WTC11 (cell line): ENCODE data around the gene NTN4. TPM values are rescaled to one million over a fixed set of nuclear protein-coding genes. Genes with fewer than 3 reads are reported as not detected.
"Not testable (repeated sequence)": the region's sequence is repeated elsewhere in the genome, so short reads cannot be mapped to it uniquely, and the experiment has no call there.

Source experiments
- ATAC-seq: fragments of 200-7000 bp; cut with Tn5 transposase; 2 replicates; pipeline ENCODE4 v1.10.0; 2021; ENCODE audit warnings: mild to moderate bottlenecking, moderate library complexity
- CTCF ChIA-PET: fragments of 300-600 bp; sonication (Branson Sonifier 250); formaldehyde crosslinking; loops from one replicate; lab custom pipeline; 2021; ENCODE audit warnings: antibody characterized with exemption; lab: Charles Lee
- POLR2A ChIA-PET: fragments of 350-600 bp; sonication (Branson Sonifier 250); formaldehyde crosslinking; loops from one replicate; lab custom pipeline; 2021; ENCODE audit warnings: antibody characterized with exemption; lab: Charles Lee
- DNase-seq: peaks from one replicate; pipeline ENCODE4 v3.0.0; 2021; ENCODE audit warnings: low spot score
- H3K27ac Mint-ChIP-seq: 2 replicates; pipeline ENCODE4 v1.8.0; 2021; ENCODE audit warnings: mixed read lengths
- H3K27me3 Mint-ChIP-seq: 2 replicates; pipeline ENCODE4 v1.8.0; 2021; ENCODE audit warnings: low read depth, mild to moderate bottlenecking, moderate library complexity, mixed read lengths
- H3K36me3 Mint-ChIP-seq: 2 replicates; pipeline ENCODE4 v1.8.0; 2021; ENCODE audit warnings: mixed read lengths
- H3K4me1 Mint-ChIP-seq: 2 replicates; pipeline ENCODE4 v1.8.0; 2022; ENCODE audit warnings: mixed read lengths
- H3K4me3 Mint-ChIP-seq: 2 replicates; pipeline ENCODE4 v1.8.0; 2021; ENCODE audit warnings: mild to moderate bottlenecking, moderate library complexity, mixed read lengths
- H3K9me3 Mint-ChIP-seq: 2 replicates; pipeline ENCODE4 v1.8.0; 2021; ENCODE audit warnings: mixed read lengths
- CBFB ChIP-seq: sonication (generic); formaldehyde crosslinking; IDR thresholded peaks from 2 replicates; pipeline ENCODE4 v1.8.1; 2022; ENCODE audit warnings: mild to moderate bottlenecking, low read depth, missing genetic modification reagents
- EMX1 ChIP-seq: fragments of 250-450 bp; sonication (Bioruptor Pico); IDR thresholded peaks from 2 replicates; pipeline ENCODE4 v1.8.0; 2021; ENCODE audit warnings: mild to moderate bottlenecking
- ESRRA ChIP-seq: sonication (generic); formaldehyde crosslinking; IDR thresholded peaks from 2 replicates; pipeline ENCODE4 v1.8.1; 2022; ENCODE audit warnings: mild to moderate bottlenecking, missing genetic modification reagents, borderline replicate concordance
- ETV6 ChIP-seq: sonication (generic); formaldehyde crosslinking; IDR thresholded peaks from 2 replicates; pipeline ENCODE4 v1.8.1; 2022; ENCODE audit warnings: mild to moderate bottlenecking, missing genetic modification reagents
- FOXK1 ChIP-seq: sonication (generic); formaldehyde crosslinking; IDR thresholded peaks from 2 replicates; pipeline ENCODE4 v1.8.0; 2022; ENCODE audit warnings: mild to moderate bottlenecking, moderate library complexity, missing genetic modification reagents
- GTF2I ChIP-seq: fragments of 250-450 bp; sonication (Bioruptor Pico); conservative IDR thresholded peaks from 2 replicates; pipeline ENCODE4 v1.4.0; 2021; ENCODE audit warnings: mild to moderate bottlenecking
- HMGA2 ChIP-seq: fragments of 250-450 bp; sonication (Bioruptor Pico); IDR thresholded peaks from 2 replicates; pipeline ENCODE4 v1.4.0; 2021; ENCODE audit warnings: mild to moderate bottlenecking, moderate library complexity
- OVOL2 ChIP-seq: fragments of 250-450 bp; sonication (Bioruptor Pico); IDR thresholded peaks from 2 replicates; pipeline ENCODE4 v1.9.0; 2021; ENCODE audit warnings: mild to moderate bottlenecking, borderline replicate concordance
- PRDM15 ChIP-seq: sonication (generic); formaldehyde crosslinking; IDR thresholded peaks from 2 replicates; pipeline ENCODE4 v1.8.0; 2022; ENCODE audit warnings: missing genetic modification reagents
- RELA ChIP-seq: sonication (generic); formaldehyde crosslinking; IDR thresholded peaks from 2 replicates; pipeline ENCODE4 v1.8.1; 2022; ENCODE audit warnings: missing genetic modification reagents, mild to moderate bottlenecking, borderline replicate concordance
- SOX15 ChIP-seq: fragments of 250-450 bp; sonication (Bioruptor Pico); IDR thresholded peaks from 2 replicates; pipeline ENCODE4 v1.9.0; 2021; ENCODE audit warnings: mild to moderate bottlenecking
- SP1 ChIP-seq: sonication (generic); formaldehyde crosslinking; conservative IDR thresholded peaks from 2 replicates; pipeline ENCODE4 v1.8.1; 2022; ENCODE audit warnings: missing genetic modification reagents
- ZBTB21 ChIP-seq: sonication (generic); formaldehyde crosslinking; IDR thresholded peaks from 2 replicates; pipeline ENCODE4 v1.8.1; 2023; ENCODE audit warnings: mild to moderate bottlenecking, missing genetic modification reagents, borderline replicate concordance
- ZNF232 ChIP-seq: sonication (generic); formaldehyde crosslinking; IDR thresholded peaks from 2 replicates; pipeline ENCODE4 v1.8.0; 2022; ENCODE audit warnings: mild to moderate bottlenecking, missing genetic modification reagents
- ZNF671 ChIP-seq: fragments of 250-450 bp; sonication (Bioruptor Pico); IDR thresholded peaks from 2 replicates; pipeline ENCODE4 v1.8.0; 2021; ENCODE audit warnings: mild to moderate bottlenecking
- total RNA-seq: library from RNA; stranded (reverse); gene quantifications from 3 replicates; pipeline ENCODE4 v1.2.3, GENCODE V29; 2021
- TF ChIP-seq, protein P1 (sequence below): fragments of 250-450 bp; sonication (Bioruptor Pico); IDR thresholded peaks from 2 replicates; pipeline ENCODE4 v1.9.0; 2021; ENCODE audit warnings: mild to moderate bottlenecking, borderline replicate concordance
- TF ChIP-seq, protein P2 (sequence below): sonication (generic); formaldehyde crosslinking; IDR thresholded peaks from 2 replicates; pipeline ENCODE4 v1.8.1; 2023; ENCODE audit warnings: mild to moderate bottlenecking, missing genetic modification reagents
- TF ChIP-seq, protein P3 (sequence below): sonication (generic); formaldehyde crosslinking; conservative IDR thresholded peaks from 2 replicates; pipeline ENCODE4 v1.8.1; 2022; ENCODE audit warnings: mild to moderate bottlenecking, missing genetic modification reagents

The NTN4 gene
- total RNA-seq, 1 experiment from 2014 or later = 2.7 TPM

GRCh38 chr12:95658386-95658785 is 132.2 kb downstream of the NTN4 start:
- peaks cover 4% of the 10 kb centered on the region for H3K36me3 Mint-ChIP-seq
- TF ChIP-seq, protein P1, sequence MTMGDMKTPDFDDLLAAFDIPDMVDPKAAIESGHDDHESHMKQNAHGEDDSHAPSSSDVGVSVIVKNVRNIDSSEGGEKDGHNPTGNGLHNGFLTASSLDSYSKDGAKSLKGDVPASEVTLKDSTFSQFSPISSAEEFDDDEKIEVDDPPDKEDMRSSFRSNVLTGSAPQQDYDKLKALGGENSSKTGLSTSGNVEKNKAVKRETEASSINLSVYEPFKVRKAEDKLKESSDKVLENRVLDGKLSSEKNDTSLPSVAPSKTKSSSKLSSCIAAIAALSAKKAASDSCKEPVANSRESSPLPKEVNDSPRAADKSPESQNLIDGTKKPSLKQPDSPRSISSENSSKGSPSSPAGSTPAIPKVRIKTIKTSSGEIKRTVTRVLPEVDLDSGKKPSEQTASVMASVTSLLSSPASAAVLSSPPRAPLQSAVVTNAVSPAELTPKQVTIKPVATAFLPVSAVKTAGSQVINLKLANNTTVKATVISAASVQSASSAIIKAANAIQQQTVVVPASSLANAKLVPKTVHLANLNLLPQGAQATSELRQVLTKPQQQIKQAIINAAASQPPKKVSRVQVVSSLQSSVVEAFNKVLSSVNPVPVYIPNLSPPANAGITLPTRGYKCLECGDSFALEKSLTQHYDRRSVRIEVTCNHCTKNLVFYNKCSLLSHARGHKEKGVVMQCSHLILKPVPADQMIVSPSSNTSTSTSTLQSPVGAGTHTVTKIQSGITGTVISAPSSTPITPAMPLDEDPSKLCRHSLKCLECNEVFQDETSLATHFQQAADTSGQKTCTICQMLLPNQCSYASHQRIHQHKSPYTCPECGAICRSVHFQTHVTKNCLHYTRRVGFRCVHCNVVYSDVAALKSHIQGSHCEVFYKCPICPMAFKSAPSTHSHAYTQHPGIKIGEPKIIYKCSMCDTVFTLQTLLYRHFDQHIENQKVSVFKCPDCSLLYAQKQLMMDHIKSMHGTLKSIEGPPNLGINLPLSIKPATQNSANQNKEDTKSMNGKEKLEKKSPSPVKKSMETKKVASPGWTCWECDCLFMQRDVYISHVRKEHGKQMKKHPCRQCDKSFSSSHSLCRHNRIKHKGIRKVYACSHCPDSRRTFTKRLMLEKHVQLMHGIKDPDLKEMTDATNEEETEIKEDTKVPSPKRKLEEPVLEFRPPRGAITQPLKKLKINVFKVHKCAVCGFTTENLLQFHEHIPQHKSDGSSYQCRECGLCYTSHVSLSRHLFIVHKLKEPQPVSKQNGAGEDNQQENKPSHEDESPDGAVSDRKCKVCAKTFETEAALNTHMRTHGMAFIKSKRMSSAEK (CRISPR knock-in tag) = no peak
- TF ChIP-seq PRDM15 (CRISPR knock-in tag) (no peak), GTF2I (CRISPR knock-in tag) (no peak), ZNF232 (no peak), OVOL2 (CRISPR knock-in tag) (no peak), ESRRA (no peak), HMGA2 (CRISPR knock-in tag) (no peak), SP1 (CRISPR knock-in tag) (no peak), CBFB (CRISPR knock-in tag) (no peak), ETV6 (CRISPR knock-in tag) (no peak), FOXK1 (CRISPR knock-in tag) (no peak), ZNF671 (CRISPR knock-in tag) (no peak), EMX1 (CRISPR knock-in tag) (no peak), SOX15 (CRISPR knock-in tag) (no peak), ZBTB21 (no peak), RELA (CRISPR knock-in tag) (no peak)
- TF ChIP-seq, protein P2, sequence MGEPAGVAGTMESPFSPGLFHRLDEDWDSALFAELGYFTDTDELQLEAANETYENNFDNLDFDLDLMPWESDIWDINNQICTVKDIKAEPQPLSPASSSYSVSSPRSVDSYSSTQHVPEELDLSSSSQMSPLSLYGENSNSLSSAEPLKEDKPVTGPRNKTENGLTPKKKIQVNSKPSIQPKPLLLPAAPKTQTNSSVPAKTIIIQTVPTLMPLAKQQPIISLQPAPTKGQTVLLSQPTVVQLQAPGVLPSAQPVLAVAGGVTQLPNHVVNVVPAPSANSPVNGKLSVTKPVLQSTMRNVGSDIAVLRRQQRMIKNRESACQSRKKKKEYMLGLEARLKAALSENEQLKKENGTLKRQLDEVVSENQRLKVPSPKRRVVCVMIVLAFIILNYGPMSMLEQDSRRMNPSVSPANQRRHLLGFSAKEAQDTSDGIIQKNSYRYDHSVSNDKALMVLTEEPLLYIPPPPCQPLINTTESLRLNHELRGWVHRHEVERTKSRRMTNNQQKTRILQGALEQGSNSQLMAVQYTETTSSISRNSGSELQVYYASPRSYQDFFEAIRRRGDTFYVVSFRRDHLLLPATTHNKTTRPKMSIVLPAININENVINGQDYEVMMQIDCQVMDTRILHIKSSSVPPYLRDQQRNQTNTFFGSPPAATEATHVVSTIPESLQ (CRISPR knock-in tag) = no peak
- TF ChIP-seq, protein P3, sequence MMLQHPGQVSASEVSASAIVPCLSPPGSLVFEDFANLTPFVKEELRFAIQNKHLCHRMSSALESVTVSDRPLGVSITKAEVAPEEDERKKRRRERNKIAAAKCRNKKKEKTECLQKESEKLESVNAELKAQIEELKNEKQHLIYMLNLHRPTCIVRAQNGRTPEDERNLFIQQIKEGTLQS (CRISPR knock-in tag) = no peak
- H3K9me3 Mint-ChIP-seq = peaks cover 6% of the 10 kb centered on the region
- H3K4me1 Mint-ChIP-seq = peaks cover 7% of the 10 kb centered on the region
- POLR2A ChIA-PET = no interaction called here
- ATAC-seq (no peak), DNase-seq (no peak)
- H3K4me3 Mint-ChIP-seq = no peak overlapping the region
- H3K27me3 Mint-ChIP-seq = no peaks in the 10 kb centered on the region
- H3K27ac Mint-ChIP-seq = no peak overlapping the region
- CTCF ChIA-PET = no interaction called here

DNA sequence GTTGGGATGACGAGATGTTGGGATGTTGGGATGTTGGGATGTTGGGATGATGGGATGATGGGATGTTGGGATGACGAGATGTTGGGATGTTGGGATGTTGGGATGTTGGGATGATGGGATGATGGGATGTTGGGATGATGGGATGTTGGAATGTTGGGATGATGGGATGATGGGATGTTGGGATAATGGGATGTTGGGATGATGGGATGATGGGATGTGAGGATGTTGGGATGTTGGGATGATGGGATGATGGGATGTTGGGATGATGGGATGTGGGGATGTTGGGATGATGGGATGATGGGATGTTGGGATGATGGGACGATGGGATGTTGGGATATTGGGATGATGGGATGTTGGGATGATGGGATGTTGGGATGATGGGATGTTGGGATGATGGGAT is 135.9 kb downstream of the NTN4 start:
- ATAC-seq, POLR2A ChIA-PET, CTCF ChIA-PET, H3K36me3 Mint-ChIP-seq, DNase-seq, H3K27ac Mint-ChIP-seq, H3K4me3 Mint-ChIP-seq, H3K4me1 Mint-ChIP-seq, H3K27me3 Mint-ChIP-seq: not testable (repeated sequence)
- H3K9me3 Mint-ChIP-seq = peaks cover 12% of the 10 kb centered on the region
